ENCODE data around the gene KICS2. TPM values are rescaled to one million over a fixed set of nuclear protein-coding genes. Genes with fewer than 3 reads are reported as not detected.
A peak's percentile ranks its signal among the peaks of the same experiment; 100 is the strongest.

The KICS2 gene
- total RNA-seq (1 to 10 TPM; 4.8 to 7.0 TPM), polyA plus RNA-seq (ENCODE audit: insufficient read length in 2 of 2) (1 to 10 TPM; 3.4 to 4.0 TPM)
- long read RNA-seq, donor 1: 0 reads
- long read RNA-seq, donor 2, partial matches to known transcripts: 0 of 1 reads
- long read RNA-seq, donor 2, other reads (novel, unspliced or antisense): 0 of 1 reads
- long read RNA-seq, donor 3, partial matches to known transcripts: 0 of 1 reads
- long read RNA-seq, donor 3, other reads (novel, unspliced or antisense): 0 of 1 reads
- long read RNA-seq, donor 4, full-length matches to known transcripts: 1 of 1 reads
- long read RNA-seq, donor 4, partial matches to known transcripts: 0 of 1 reads
- long read RNA-seq, donor 4, other reads (novel, unspliced or antisense): 0 of 1 reads

- Histone ChIP-seq H3K27me3 (ENCODE audit: control insufficient read depth, insufficient read depth, low read length) (no peaks in the 10 kb centered on the region), H3K27ac (ENCODE audit: low read depth, low read length) (peak within 1 kb of the TSS; percentile 96), H3K4me1 (ENCODE audit: control insufficient read depth, insufficient read depth, low read length) (peaks cover 8% of the 10 kb centered on the region), H3K36me3 (ENCODE audit: control insufficient read depth, insufficient read depth, low read length) (no peaks in the 10 kb centered on the region), H3K4me3 (ENCODE audit: low read depth, low read length) (peak within 1 kb of the TSS; percentile 97), H3K9me3 (ENCODE audit: control insufficient read depth, insufficient read depth, low read length) (no peaks in the 10 kb centered on the region)
- WGBS (ENCODE audit: insufficient coverage): 0% methylated on average over 56 of the region's 56 CpGs
- peak; percentile 84 to 98 (median 87) for DNase-seq (ENCODE audit: low read depth in 4 of 6, low spot score in 6 of 6)
Measured at GRCh38 chr12:64222009-64222765, at the start of gene KICS2. Gene KICS2 (minus strand): TSS chr12:64222296. CDS start chr12:64222237, 59 bp downstream.

DNA sequence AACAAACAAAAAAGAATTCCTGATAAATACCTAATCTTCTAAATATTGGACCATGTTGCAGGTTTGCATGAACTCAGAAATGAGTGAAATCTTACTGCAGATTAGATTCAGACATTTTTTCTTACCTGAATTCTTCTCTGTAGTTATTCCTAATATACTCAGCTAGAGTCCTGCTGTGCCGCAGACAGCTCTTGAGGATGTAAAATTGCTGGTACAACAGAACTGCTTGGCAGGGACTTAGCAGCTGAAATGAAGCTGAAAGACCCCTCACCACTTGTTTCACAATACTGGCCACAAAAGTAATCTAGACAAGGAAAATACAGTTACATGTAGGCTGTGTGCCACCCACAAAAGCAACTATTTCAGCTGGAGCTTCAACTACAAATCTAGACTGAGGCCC lies 48.3 kb upstream of the KICS2 start:
- H3K9me3 ChIP-seq (ENCODE audit: control insufficient read depth, insufficient read depth, low read length): no peaks in the 10 kb centered on the region
- WGBS (ENCODE audit: insufficient coverage): no CpG with 5 or more reads among the region's 1 CpG
- peak in 1 of 6 donors; percentile 23 for DNase-seq (ENCODE audit: low read depth in 4 of 6, low spot score in 6 of 6)

DNA sequence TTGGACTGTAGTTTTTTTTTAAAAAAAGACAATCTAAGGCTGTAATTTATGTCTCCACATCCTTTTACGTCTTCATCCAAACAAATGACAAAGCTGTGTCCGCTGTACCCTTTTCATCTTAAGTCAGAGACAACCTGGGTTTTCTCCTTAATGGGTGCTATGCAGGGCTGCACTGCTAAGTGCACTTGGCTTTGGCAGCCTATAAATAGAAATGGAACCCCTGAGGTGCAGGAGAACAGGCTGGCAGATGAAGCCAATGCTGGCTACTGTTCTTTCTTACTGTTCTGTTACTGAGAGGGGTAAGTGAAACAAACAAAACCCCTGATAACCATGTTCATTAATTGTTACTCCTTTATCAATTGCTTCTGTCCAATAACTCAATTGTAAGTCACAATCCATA lies 47.1 kb upstream of the KICS2 start:
- Histone ChIP-seq H3K4me3 (ENCODE audit: low read depth, low read length) (no peak overlapping the region), H3K27ac (ENCODE audit: low read depth, low read length) (no peak overlapping the region), H3K36me3 (ENCODE audit: control insufficient read depth, insufficient read depth, low read length) (no peaks in the 10 kb centered on the region), H3K9me3 (ENCODE audit: control insufficient read depth, insufficient read depth, low read length) (no peaks in the 10 kb centered on the region), H3K4me1 (ENCODE audit: control insufficient read depth, insufficient read depth, low read length) (no peaks in the 10 kb centered on the region), H3K27me3 (ENCODE audit: control insufficient read depth, insufficient read depth, low read length) (no peaks in the 10 kb centered on the region)
- WGBS (ENCODE audit: insufficient coverage): 43% methylated on average over 1 of the region's 2 CpGs
- peak in 1 of 6 donors; percentile 53 for DNase-seq (ENCODE audit: low read depth in 4 of 6, low spot score in 6 of 6)

More for the DNA sequence above, 48.3 kb upstream of the KICS2 start:
- H3K4me3 ChIP-seq (ENCODE audit: low read depth, low read length): no peak overlapping the region
- H3K27me3 ChIP-seq (ENCODE audit: control insufficient read depth, insufficient read depth, low read length): no peaks in the 10 kb centered on the region
- no peak overlapping the region for H3K27ac ChIP-seq (ENCODE audit: low read depth, low read length)
- no peaks in the 10 kb centered on the region for H3K36me3 ChIP-seq (ENCODE audit: control insufficient read depth, insufficient read depth, low read length)
- H3K4me1 ChIP-seq (ENCODE audit: control insufficient read depth, insufficient read depth, low read length): no peaks in the 10 kb centered on the region

- WGBS (ENCODE audit: insufficient coverage): no CpG with 5 or more reads among the region's 2 CpGs
- Histone ChIP-seq H3K27me3 (ENCODE audit: control insufficient read depth, insufficient read depth, low read length) (no peaks in the 10 kb centered on the region), H3K27ac (ENCODE audit: low read depth, low read length) (no peak overlapping the region), H3K36me3 (ENCODE audit: control insufficient read depth, insufficient read depth, low read length) (no peaks in the 10 kb centered on the region), H3K9me3 (ENCODE audit: control insufficient read depth, insufficient read depth, low read length) (no peaks in the 10 kb centered on the region), H3K4me1 (ENCODE audit: control insufficient read depth, insufficient read depth, low read length) (no peaks in the 10 kb centered on the region), H3K4me3 (ENCODE audit: low read depth, low read length) (no peak overlapping the region)
- no peak for DNase-seq (ENCODE audit: low read depth in 4 of 6, low spot score in 6 of 6)
Measured at GRCh38 chr12:64268409-64268808, 46.3 kb upstream of the KICS2 start.

DNA sequence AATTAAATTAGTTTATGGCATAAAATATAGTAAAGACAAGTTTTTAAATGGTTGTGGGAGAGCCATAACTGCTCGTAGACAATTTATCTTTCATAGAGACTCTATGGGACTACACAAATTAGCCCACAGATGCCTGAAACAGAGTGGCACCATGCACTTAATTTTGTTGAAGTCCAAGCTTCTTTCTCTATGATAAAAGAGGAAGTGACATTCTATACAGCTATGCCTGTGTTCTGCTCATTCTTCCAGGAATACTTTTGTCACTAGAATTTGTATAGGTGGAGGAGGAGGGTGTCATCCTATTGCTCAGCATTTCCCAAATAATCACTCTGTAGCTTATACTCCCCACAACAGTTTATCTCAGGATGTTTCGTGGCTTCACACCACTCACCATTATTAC lies 43.7 kb upstream of the KICS2 start:
- H3K9me3 ChIP-seq (ENCODE audit: control insufficient read depth, insufficient read depth, low read length): no peaks in the 10 kb centered on the region
- no peaks in the 10 kb centered on the region for H3K27me3 ChIP-seq (ENCODE audit: control insufficient read depth, insufficient read depth, low read length)
- no peaks in the 10 kb centered on the region for H3K4me1 ChIP-seq (ENCODE audit: control insufficient read depth, insufficient read depth, low read length)
- H3K4me3 ChIP-seq (ENCODE audit: low read depth, low read length): no peak overlapping the region
- H3K36me3 ChIP-seq (ENCODE audit: control insufficient read depth, insufficient read depth, low read length): no peaks in the 10 kb centered on the region
- no peak for DNase-seq (ENCODE audit: low read depth in 4 of 6, low spot score in 6 of 6)
- H3K27ac ChIP-seq (ENCODE audit: low read depth, low read length): no peak overlapping the region
- WGBS (ENCODE audit: insufficient coverage): 86% methylated on average over 1 of the region's 2 CpGs

DNA sequence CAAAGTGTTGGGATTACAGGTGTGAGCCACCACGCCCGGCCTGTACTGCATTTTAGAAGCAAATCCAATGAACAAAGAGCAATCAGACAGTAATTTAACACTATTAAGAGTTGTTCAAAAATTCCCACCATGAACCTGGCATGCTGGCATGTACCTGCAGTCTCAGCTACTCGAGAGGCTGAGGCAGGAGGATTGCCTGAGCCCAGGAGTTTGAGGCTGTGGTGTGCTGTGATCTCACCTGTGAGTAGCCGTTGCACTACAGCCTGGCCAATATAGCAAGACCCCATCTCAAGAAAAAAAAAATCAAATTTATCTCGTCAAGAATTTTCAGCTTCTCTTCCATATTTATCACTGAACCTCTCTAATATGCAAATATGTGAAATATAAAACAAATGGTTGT lies 39.7 kb upstream of the KICS2 start:
- no peak for DNase-seq (ENCODE audit: low read depth in 4 of 6, low spot score in 6 of 6)

DNA sequence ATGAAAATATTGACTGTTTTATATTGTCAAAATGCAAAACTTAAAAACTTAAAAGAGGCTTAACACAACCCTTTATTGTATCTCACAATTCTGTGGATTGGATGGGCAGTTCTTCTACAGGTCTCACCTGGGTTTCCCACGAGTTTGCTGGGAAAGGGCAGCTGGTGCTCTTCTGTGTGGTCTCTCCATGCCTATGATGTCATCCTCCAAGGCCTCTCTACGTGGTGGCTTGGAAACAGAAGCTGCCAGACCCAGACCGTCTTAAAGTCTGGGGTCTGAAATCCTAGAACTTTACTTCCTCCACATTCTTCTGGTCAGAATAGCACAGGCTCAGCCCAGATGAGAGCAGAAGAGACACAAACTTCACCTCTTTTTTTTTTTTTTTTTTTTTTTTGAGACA lies 36.5 kb upstream of the KICS2 start:
- Histone ChIP-seq H3K27ac (ENCODE audit: low read depth, low read length) (no peak overlapping the region), H3K27me3 (ENCODE audit: control insufficient read depth, insufficient read depth, low read length) (no peaks in the 10 kb centered on the region), H3K9me3 (ENCODE audit: control insufficient read depth, insufficient read depth, low read length) (no peaks in the 10 kb centered on the region), H3K36me3 (ENCODE audit: control insufficient read depth, insufficient read depth, low read length) (no peaks in the 10 kb centered on the region), H3K4me3 (ENCODE audit: low read depth, low read length) (no peak overlapping the region), H3K4me1 (ENCODE audit: control insufficient read depth, insufficient read depth, low read length) (no peaks in the 10 kb centered on the region)
- no peak for DNase-seq (ENCODE audit: low read depth in 4 of 6, low spot score in 6 of 6)
- WGBS (ENCODE audit: insufficient coverage): 66% methylated on average over 3 of the region's 3 CpGs

More for the DNA sequence above, 39.7 kb upstream of the KICS2 start:
- no peak overlapping the region for H3K4me3 ChIP-seq (ENCODE audit: low read depth, low read length)
- no peaks in the 10 kb centered on the region for H3K36me3 ChIP-seq (ENCODE audit: control insufficient read depth, insufficient read depth, low read length)
- H3K27me3 ChIP-seq (ENCODE audit: control insufficient read depth, insufficient read depth, low read length): no peaks in the 10 kb centered on the region
- no peaks in the 10 kb centered on the region for H3K4me1 ChIP-seq (ENCODE audit: control insufficient read depth, insufficient read depth, low read length)
- H3K9me3 ChIP-seq (ENCODE audit: control insufficient read depth, insufficient read depth, low read length): no peaks in the 10 kb centered on the region
- WGBS (ENCODE audit: insufficient coverage): 83% methylated on average over 2 of the region's 5 CpGs
- H3K27ac ChIP-seq (ENCODE audit: low read depth, low read length): no peak overlapping the region

- DNase-seq (ENCODE audit: low read depth in 4 of 6, low spot score in 6 of 6): peak; percentile 43 to 94 (median 67)
- H3K4me1 ChIP-seq (ENCODE audit: control insufficient read depth, insufficient read depth, low read length): no peaks in the 10 kb centered on the region
- WGBS (ENCODE audit: insufficient coverage): 100% methylated on average over 1 of the region's 4 CpGs
- no peak overlapping the region for H3K4me3 ChIP-seq (ENCODE audit: low read depth, low read length)
- no peaks in the 10 kb centered on the region for H3K27me3 ChIP-seq (ENCODE audit: control insufficient read depth, insufficient read depth, low read length)
- no peak overlapping the region for H3K27ac ChIP-seq (ENCODE audit: low read depth, low read length)
- no peaks in the 10 kb centered on the region for H3K9me3 ChIP-seq (ENCODE audit: control insufficient read depth, insufficient read depth, low read length)
- no peaks in the 10 kb centered on the region for H3K36me3 ChIP-seq (ENCODE audit: control insufficient read depth, insufficient read depth, low read length)
Measured at GRCh38 chr12:64256166-64256800, 34.2 kb upstream of the KICS2 start.

DNA sequence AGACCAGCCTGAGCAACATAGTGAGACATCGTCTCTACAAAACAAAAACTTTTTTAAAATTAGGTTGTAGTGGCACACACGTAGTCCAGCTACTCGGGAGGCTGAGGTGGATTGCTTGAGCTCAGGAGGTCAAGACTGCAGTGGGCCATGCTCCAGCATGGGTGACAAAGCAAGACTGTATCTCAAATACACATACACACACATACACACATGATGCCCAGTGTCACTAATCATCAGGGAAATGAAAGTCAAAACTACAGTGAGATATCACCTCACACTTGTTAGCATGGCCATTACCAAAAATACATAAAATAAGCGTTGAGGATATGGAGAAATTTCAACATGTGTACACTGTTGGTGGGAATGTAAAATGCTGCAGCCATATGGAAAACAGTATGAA lies 33.2 kb upstream of the KICS2 start:
- Histone ChIP-seq H3K9me3 (ENCODE audit: control insufficient read depth, insufficient read depth, low read length) (no peaks in the 10 kb centered on the region), H3K36me3 (ENCODE audit: control insufficient read depth, insufficient read depth, low read length) (no peaks in the 10 kb centered on the region), H3K27me3 (ENCODE audit: control insufficient read depth, insufficient read depth, low read length) (no peaks in the 10 kb centered on the region), H3K4me3 (ENCODE audit: low read depth, low read length) (no peak overlapping the region), H3K4me1 (ENCODE audit: control insufficient read depth, insufficient read depth, low read length) (no peaks in the 10 kb centered on the region), H3K27ac (ENCODE audit: low read depth, low read length) (no peak overlapping the region)
- no CpG with 5 or more reads among the region's 4 CpGs for WGBS (ENCODE audit: insufficient coverage)
- no peak for DNase-seq (ENCODE audit: low read depth in 4 of 6, low spot score in 6 of 6)

All from spinal cord (tissue), 10 donors.